Measurements from ENCODE around the gene KRT3. TPM values are rescaled to one million over a fixed set of nuclear protein-coding genes. Genes with fewer than 3 reads are reported as not detected.

KRT3 gene
- total and polyA plus RNA-seq, 10 of the 15 experiments (the other 5 are each of a cell fraction or from before 2014, with no cell fraction given) = not detected

- ChIA-PET RAD21 (ENCODE audit: unreplicated experiment) (no interaction called here), SMC1A (ENCODE audit: uncharacterized antibody, unreplicated experiment) (no interaction called here), POLR2A (no interaction called here), CTCF (no interaction called here)
- Histone ChIP-seq H3K27ac (ENCODE audit: control insufficient read depth, insufficient read depth) (no peak within 1 kb of the TSS), H2AFZ (ENCODE audit: control insufficient read depth, low read depth, low read length) (no peak within 1 kb of the TSS), H3K4me2 (ENCODE audit: control insufficient read depth, insufficient read depth) (no peak within 1 kb of the TSS), H3K36me3 (ENCODE audit: control insufficient read depth in 2 of 2, insufficient read depth in 2 of 2, low read length in 1 of 2) (no peaks in the 10 kb centered on the region), H4K20me1 (ENCODE audit: control insufficient read depth, insufficient read depth) (no peaks in the 10 kb centered on the region), H3K27me3 (replicated peaks in 1 of 2; ENCODE audit: control insufficient read depth in 2 of 2, insufficient read depth in 2 of 2, low read length in 1 of 2) (peaks cover 5 to 8% of the 10 kb centered on the region in 2 experiments; a peak in 3 of 4 replicates), H3K9ac (ENCODE audit: control insufficient read depth, insufficient read depth, low read length) (no peak within 1 kb of the TSS), H3K9me3 (replicated peaks; ENCODE audit: control insufficient read depth, insufficient read depth, low read length) (no peaks in the 10 kb centered on the region), H3K4me3 (no peak within 1 kb of the TSS), H3K79me2 (ENCODE audit: control insufficient read depth, insufficient read depth, low read length) (no peaks in the 10 kb centered on the region), H3K4me1 (ENCODE audit: control insufficient read depth, insufficient read depth, low read length) (no peaks in the 10 kb centered on the region)
- 35% methylated on average over 19 of the region's 22 CpGs for WGBS (ENCODE audit: insufficient coverage, insufficient replicate concordance, low lambda C conversion rate, missing lambda C conversion rate)
- FAIRE-seq = no peak
- DNase-seq (ENCODE audit: low read depth, low spot score) = no peak
- TF ChIP-seq SKIL (IDR thresholded peaks at IDR 0.05; ENCODE audit: low read depth, poor library complexity, severe bottlenecking) (no peak), E2F8 (IDR thresholded peaks at IDR 0.05; ENCODE audit: low read depth, partially characterized antibody) (no peak), CREB1 (IDR thresholded peaks at IDR 0.05; ENCODE audit: low read depth) (no peak), PML (IDR thresholded peaks at IDR 0.05; ENCODE audit: low read length) (no peak), SP1 (IDR thresholded peaks at IDR 0.05; ENCODE audit: low read depth, low read length) (no peak), ZZZ3 (IDR thresholded peaks at IDR 0.05; ENCODE audit: control insufficient read depth, insufficient read length, low read depth) (no peak), HDAC6 (IDR thresholded peaks at IDR 0.05; ENCODE audit: unreplicated experiment) (no peak), BCL11A (IDR thresholded peaks at IDR 0.05; ENCODE audit: low read depth, low read length) (no peak), MAX (IDR thresholded peaks at IDR 0.05; ENCODE audit: low read depth, low read length) (no peak), ZBED1 (IDR thresholded peaks at IDR 0.05; ENCODE audit: borderline replicate concordance) (no peak), TCF12 (IDR thresholded peaks at IDR 0.05; ENCODE audit: low read depth, low read length) (no peak), CBFB (IDR thresholded peaks at IDR 0.05; ENCODE audit: low read depth) (no peak), ZNF274 (IDR thresholded peaks at IDR 0.05; ENCODE audit: insufficient read depth, insufficient read length) (no peak), BRCA1 (IDR thresholded peaks at IDR 0.05; ENCODE audit: low read depth, low read length) (no peak), SPI1 (IDR thresholded peaks at IDR 0.05; ENCODE audit: borderline replicate concordance, insufficient read depth, low read depth, low read length) (no peak)
- TF ChIP-seq, protein P1, sequence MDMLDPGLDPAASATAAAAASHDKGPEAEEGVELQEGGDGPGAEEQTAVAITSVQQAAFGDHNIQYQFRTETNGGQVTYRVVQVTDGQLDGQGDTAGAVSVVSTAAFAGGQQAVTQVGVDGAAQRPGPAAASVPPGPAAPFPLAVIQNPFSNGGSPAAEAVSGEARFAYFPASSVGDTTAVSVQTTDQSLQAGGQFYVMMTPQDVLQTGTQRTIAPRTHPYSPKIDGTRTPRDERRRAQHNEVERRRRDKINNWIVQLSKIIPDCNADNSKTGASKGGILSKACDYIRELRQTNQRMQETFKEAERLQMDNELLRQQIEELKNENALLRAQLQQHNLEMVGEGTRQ (IDR thresholded peaks at IDR 0.05; ENCODE audit: borderline replicate concordance, low read depth, low read length) = no peak
- no TSS peak for BruUV-seq (replicated peaks)
- in situ Hi-C loops (cut with MboI) (no loop called here), intact Hi-C loops (cut with micrococcal nuclease; ENCODE audit: unreplicated experiment) (no loop called here)
- ATAC-seq = no peak
Measured at GRCh38 chr12:52833922-52834726, 38.2 kb upstream of the KRT3 start, which contains the start of gene KRT79. Gene KRT79 (minus strand): TSS chr12:52834311. CDS start chr12:52834260, 51 bp downstream.

Measured in GM12878 (cell line).